AG08395 (cell line): ENCODE results near the gene HPS6.

Experiments used
- DNase-seq: peaks from one replicate; pipeline ENCODE4 v3.0.0; 2012; ENCODE audit warnings: mixed read lengths, low spot score

Gene HPS6

DNA sequence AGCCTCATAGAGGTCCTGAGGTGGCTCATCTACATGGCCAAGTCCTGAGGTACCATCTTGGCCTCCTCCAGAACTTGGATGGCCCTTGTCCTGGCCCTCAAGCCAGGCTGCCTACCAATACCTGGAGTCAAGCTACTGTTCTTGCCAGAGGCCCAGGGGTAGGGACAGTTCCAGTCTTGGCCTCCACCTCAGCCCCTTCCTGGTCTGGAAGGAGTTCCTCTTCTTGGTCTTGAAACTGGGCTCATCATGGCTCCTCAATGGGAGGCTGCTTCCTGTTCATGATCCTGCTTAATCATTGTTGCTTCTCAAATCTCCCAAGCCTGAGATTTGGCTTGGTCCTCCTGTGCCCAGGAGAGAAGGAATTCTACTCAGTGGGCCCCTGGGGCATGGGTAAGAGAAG is 3.9 kb downstream of the HPS6 start:
- no peak for DNase-seq

DNA sequence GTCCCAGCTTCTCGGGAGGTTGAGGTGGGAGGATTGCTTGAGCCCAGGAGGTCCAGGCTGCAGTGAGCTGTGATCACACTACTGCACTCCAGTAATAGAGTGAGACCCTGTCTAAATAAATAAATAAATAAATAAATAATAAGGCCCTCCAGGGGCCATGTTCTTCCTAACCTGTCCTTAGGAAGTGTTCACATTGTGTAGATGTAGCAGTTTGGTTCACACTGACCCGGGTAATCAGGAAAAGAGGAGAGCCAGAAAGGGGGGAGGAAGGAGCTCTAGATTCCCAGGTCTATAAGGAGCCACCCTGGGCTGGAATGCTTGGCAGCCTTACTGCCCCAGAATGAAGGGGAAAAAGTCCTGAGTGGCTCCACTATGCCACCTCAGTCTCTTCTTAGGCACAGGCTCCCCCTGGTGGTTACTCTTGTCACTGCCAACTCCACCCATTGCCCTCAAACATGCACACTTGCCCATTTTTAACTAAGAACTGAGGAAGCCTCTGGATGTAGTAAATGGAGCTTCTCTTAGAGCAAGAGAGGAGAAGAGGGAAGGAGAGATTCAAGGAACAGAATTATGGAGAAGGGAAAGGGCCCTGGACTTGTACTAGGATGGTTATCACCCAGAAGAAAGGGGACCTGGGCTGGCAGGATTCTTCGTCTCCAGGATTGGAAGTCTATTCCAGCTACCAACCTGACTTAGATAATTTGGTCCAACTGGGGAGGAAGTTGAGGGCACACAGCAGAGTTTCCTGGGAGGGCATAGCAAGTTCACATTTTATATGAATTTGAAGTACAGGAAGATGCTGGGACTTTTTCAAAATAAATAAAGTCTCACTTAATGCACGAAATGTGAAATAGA is 7.8 kb downstream of the HPS6 start:
- DNase-seq, result peak; percentile 89

DNA sequence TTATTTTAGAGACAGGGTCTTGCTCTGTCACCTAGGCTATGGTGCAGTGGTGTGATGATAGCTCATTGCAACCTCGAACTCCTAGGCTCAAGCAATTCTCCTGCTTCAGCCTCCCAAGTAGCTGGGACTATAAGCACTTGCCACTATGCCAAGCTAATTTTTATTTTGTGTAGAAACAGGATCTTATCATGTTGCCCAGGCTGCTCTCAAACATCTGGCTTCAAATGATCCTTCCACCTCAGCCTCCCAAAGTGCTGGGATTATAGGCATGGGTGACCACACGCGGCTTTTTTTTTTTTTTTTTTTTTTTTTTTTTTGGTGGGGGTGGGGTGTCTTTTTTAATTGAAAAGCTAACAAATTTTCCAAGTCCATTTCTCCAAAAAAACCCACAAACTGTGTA is 18.4 kb downstream of the HPS6 start:
- no peak for DNase-seq

- no peak for DNase-seq
Measured at GRCh38 chr10:102085336-102085735, 20.2 kb downstream of the HPS6 start.

- DNase-seq, result no peak
Measured at GRCh38 chr10:102086196-102086595, 21.0 kb downstream of the HPS6 start.

DNA sequence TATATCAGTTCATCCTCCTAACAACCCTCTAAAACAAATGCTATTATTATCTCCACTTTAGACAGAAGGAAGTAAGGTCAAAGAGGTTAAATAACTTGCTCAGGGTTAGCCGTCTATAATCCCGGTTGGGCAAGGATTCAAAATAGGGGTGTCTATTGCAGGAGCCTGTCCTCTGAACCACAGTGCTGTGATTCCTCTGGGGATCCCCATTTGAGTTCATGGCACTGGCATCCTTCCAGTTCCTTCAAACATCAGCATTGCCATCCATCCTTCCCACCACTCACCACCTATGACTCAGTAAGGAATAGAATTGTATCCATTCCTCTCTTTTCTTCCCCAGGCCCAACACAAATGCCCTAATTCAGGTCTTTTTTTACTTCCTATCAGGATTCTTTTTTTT is 25.6 kb downstream of the HPS6 start:
- no peak for DNase-seq

- no peak for DNase-seq
Measured at GRCh38 chr10:102096449-102096848, 31.3 kb downstream of the HPS6 start.

GRCh38 chr10:102101152-102101551 is 36.0 kb downstream of the HPS6 start:
- no peak for DNase-seq

- DNase-seq, result no peak
Measured at GRCh38 chr10:102102421-102102820, 37.3 kb downstream of the HPS6 start.

DNA sequence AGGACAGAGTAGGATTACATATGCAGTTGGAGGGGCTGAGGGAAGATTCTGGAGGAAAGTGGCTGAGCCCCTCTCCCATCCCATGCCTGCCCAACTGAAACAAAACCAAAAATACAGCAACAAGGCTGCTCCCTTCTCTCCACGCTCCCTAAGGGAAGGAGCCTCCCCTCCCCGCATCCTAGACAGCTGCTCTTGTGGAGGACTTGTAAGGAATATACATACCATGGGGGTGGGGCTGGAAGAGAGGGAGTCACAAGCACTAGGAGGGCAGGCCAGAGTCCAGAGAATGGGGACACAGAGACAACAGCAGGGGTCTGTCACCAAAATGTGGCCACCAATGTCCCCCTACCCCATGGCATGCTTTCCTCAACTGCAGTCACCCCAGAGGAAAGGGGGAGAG is 41.8 kb downstream of the HPS6 start:
- DNase-seq, result no peak

DNA sequence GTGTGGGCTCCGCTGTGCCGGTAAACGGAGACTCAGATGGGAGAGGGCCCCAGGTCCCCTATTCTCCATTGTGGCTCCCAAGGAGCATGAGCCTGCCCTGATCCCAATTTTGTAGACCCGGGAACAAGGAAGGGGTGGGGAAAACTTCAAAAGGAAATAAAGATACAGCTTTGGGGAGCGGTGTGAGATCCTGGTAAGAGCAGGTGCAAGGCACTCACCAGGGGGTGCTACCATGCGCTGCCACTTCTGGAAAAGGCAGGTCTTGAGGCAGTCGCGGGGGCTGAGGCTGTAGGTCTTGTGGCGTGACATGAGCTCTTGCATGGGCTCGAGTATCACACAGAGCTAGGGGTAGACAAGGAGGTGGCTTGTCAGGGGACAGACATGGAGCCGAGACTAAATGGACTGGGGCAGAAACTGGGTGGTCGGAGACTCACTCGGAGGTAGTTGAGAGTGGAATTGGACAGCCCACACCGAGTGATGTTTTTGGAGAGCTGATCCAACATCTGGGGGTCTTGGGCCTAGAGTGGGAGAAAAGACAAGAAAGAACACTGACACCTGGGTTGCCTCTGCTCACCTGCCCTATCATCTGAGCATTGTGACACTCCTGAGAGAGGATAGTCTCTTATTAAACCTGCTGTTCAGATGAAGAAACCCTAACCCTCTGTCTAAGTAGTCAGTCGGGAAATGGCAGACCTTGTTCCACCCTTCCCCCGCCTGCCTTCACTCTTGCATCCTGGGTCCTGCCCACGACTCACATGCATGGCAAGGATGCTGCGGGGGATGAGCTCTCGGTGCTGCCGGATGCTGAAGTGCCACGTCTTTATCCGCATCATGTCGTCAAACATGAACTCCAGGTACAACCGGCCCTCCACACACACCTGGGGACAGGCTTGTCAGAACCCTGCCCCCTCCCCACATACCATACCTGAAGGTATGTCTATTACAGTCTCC is 44.3 kb downstream of the HPS6 start:
- DNase-seq, result no peak

DNA sequence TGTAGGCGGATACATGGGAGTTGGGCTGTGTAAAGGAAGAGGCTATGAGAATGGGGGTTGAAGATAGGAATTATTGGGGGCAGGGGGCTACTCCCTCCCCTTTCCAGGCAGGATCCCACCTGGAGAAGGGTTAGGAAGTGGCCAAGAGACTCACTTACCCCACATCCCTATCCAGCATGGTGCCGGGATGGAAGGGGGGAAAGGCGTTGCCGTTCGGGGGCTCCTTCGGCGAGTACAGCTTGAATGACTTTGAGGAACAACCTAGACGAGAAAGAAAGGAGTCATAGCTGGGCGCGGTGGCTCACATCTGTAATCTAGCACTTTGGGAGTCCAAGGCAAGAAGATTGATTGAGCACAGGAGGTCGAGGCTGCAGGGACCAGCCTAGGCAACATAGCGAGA is 46.1 kb downstream of the HPS6 start:
- no peak for DNase-seq

GRCh38 chr10:102112210-102112817 is 47.2 kb downstream of the HPS6 start:
- no peak for DNase-seq

DNA sequence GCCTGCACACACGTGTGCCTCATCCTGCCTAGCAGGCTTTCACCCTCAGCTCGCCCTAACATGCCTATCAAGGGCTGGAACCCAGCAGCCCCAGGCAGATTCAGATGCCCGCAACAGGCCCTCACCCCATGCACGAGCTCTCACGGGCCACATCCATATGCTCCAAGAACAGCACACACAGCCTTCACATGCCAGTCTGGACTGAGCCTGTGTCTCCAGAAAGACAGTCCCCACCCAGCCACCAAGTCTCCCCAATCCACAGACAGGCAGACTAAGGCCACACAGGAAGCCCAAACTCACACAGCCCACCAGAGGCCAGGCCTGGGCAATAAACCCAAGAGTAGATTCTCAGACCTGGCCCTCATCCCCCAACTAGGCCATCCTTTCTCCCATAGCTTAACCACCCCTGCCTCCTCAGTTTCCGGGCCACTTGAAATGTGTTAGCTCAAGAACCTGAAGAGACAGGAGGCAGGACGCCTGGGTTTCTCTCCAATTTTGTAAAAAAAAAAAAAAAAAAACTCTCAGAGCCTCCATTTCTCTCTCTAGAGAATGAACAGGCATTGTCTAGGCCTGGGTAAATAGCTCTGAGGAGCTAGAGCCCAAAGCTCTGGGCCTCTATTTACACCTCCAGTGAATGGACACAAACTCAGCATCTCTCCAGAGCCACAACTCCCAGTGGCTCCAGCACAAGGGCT is 48.3 kb downstream of the HPS6 start:
- DNase-seq, result no peak

DNA sequence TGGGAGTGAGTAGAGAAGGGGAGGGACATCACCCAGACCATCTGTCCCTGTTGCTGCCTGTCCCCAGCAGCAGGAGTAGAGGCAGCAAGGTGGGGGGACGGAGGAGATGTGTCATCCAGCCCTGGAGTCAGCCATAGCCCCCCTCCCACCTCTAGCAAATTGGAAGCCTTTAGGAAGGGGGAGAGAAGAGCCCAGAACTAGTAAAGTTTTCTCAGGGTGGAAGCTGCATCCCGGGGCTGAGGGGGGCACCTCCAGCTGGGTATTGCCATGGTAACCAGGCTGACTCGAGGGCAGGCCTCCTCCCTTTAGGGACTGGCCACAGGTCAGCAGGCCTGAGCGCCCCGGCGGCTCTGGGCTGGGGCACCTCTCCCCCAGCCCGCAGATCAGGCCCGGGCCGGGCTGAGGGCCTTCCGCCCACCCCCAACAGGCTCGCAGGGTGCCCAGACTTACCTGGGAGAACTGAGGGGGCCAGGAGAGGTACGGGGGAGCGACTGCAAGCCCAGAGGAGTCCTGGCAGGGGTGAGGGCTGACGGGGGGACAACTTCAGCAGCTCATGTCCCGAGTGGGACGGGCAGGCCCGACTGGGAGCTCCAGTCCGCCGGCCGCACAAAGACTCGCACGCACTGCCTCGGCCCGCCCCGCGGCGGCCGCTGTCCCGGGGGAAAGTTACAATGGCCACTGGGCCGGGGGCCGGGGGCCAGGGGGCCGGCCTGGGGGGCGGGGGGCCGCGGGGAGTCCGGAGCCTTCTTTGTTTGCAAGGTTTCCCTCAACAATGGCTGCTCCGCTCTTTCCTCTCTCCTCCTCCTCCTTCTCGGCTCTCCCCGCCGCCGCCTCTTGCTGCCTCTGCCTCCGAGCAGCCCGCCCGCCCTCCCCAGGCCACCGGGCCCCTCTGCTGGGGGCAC is 49.1 kb downstream of the HPS6 start:
- DNase-seq, result no peak

DNA sequence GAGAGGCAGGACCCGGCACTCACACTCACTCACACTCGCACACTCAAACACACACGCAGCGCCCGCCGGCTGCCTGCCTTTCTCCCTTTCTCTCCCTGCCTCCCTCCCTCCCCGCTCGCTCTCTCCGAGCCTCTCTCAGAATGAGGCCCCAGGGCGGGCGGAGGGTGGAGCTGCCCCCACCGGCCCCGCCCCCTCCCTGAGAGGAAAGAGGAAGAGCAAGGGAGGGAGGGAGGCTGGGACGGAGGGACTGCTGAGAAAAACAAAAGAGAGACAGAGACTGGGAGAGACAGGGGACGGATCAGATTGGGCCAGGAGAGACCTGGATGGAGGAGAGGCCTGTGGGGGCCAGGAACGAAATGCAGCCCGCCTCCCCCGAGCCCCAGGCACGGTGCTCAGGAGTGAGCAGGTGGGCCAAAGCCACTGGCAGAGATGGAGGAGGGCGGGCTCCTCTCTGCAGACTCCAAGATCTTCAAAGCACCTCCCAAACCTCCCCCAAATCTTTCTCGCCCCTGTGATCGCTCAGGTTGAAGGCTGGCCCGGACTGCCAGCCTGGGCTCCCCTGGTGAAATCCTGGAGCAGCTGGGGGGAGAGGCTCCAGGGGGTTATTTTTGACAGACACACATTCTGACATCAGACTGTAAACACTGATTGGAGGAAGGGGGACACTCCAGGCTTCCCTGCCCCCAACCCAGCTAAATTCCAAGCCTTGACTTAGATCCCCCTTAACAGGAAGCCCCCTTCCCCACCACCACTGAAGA is 49.9 kb downstream of the HPS6 start:
- DNase-seq, result peak; percentile 84

- no peak for DNase-seq
Measured at GRCh38 chr10:102115775-102116174, 50.6 kb downstream of the HPS6 start.

GRCh38 chr10:102116656-102117055 is 51.5 kb downstream of the HPS6 start:
- no peak for DNase-seq
